HG03558 (cell line): Measurements from ENCODE around the gene FCAR.
"Not testable (repeated sequence)": the region's sequence is repeated elsewhere in the genome, so short reads cannot be mapped to it uniquely, and the experiment has no call there.

Experiments used
- ATAC-seq: cut with Tn5 transposase; IDR thresholded peaks from one replicate; pipeline ENCODE4 v1.9.1; 2021; ENCODE audit warnings: moderate number of reproducible peaks; ENCODE audit not compliant: unreplicated experiment; ENCODE audit errors: extremely low read depth

The FCAR gene

GRCh38 chr19:54873990-54874389 is at the start of gene FCAR:
TSS of gene FCAR (plus strand) at chr19:54874235. CDS start at chr19:54874290, 55 bp downstream.
- no peak for ATAC-seq

GRCh38 chr19:54824416-54824815 is 49.6 kb upstream of the FCAR start:
- ATAC-seq, result not testable (repeated sequence)

- not testable (repeated sequence) for ATAC-seq
Observed at GRCh38 chr19:54825326-54825725, 48.7 kb upstream of the FCAR start.

GRCh38 chr19:54828064-54828463 is 46.0 kb upstream of the FCAR start:
- not testable (repeated sequence) for ATAC-seq

GRCh38 chr19:54832496-54832895 is 41.5 kb upstream of the FCAR start, which contains the start of gene KIR2DS4:
TSS of gene KIR2DS4 (plus strand) at chr19:54832676.
- not testable (repeated sequence) for ATAC-seq

GRCh38 chr19:54835126-54835525 is 38.9 kb upstream of the FCAR start:
- ATAC-seq, result not testable (repeated sequence)

- not testable (repeated sequence) for ATAC-seq
Observed at GRCh38 chr19:54837522-54837921, 36.5 kb upstream of the FCAR start.

GRCh38 chr19:54843171-54843570 is 30.9 kb upstream of the FCAR start:
- not testable (repeated sequence) for ATAC-seq

GRCh38 chr19:54850061-54850640 is 23.9 kb upstream of the FCAR start, which contains the start of gene KIR3DL2:
TSS of gene KIR3DL2 (plus strand) at chr19:54850443. CDS start at chr19:54850476, 33 bp downstream.
- ATAC-seq, result not testable (repeated sequence)

GRCh38 chr19:54850930-54851329 is 23.1 kb upstream of the FCAR start:
- ATAC-seq, result no peak

- ATAC-seq, result no peak
Observed at GRCh38 chr19:54851353-54851752, 22.7 kb upstream of the FCAR start.

GRCh38 chr19:54855241-54855640 is 18.8 kb upstream of the FCAR start:
- not testable (repeated sequence) for ATAC-seq

GRCh38 chr19:54858476-54858875 is 15.6 kb upstream of the FCAR start:
- not testable (repeated sequence) for ATAC-seq

GRCh38 chr19:54859421-54859820 is 14.6 kb upstream of the FCAR start:
- not testable (repeated sequence) for ATAC-seq

- not testable (repeated sequence) for ATAC-seq
Observed at GRCh38 chr19:54863459-54863858, 10.6 kb upstream of the FCAR start.

GRCh38 chr19:54871696-54872095 is 2.3 kb upstream of the FCAR start:
- no peak for ATAC-seq

GRCh38 chr19:54875506-54875905 is 1.5 kb downstream of the FCAR start:
- no peak for ATAC-seq

- no peak for ATAC-seq
Observed at GRCh38 chr19:54877471-54877870, 3.4 kb downstream of the FCAR start.

GRCh38 chr19:54881884-54882283 is 7.8 kb downstream of the FCAR start:
- no peak for ATAC-seq

GRCh38 chr19:54882758-54883157 is 8.7 kb downstream of the FCAR start:
- no peak for ATAC-seq

- no peak for ATAC-seq
Observed at GRCh38 chr19:54883228-54883627, 9.2 kb downstream of the FCAR start.

- ATAC-seq, result no peak
Observed at GRCh38 chr19:54888239-54888638, 14.2 kb downstream of the FCAR start.
